Panc1 (cell line): ENCODE measurements around the gene TOMM40.

ENCODE experiments used
- REST ChIP-seq, 2 experiments: IDR thresholded peaks; 2 replicates each; pipeline ENCODE4 v1.6.1; 2011 to 2012; ENCODE audit warnings: low read depth in 2 of 2, control low read depth in 1 of 2, low read length in 1 of 2, mild to moderate bottlenecking in 1 of 2, moderate library complexity in 1 of 2; ENCODE audit not compliant: insufficient read depth in 1 of 2
- TF ChIP-seq, protein P1 (sequence below): fragments of 450-650 bp; IDR thresholded peaks from 2 replicates; pipeline ENCODE4 v1.5.1; 2017; ENCODE audit warnings: mild to moderate bottlenecking

GRCh38 chr19:44924243-44924725 is 33.2 kb downstream of the TOMM40 start:
- TF ChIP-seq, protein P1, sequence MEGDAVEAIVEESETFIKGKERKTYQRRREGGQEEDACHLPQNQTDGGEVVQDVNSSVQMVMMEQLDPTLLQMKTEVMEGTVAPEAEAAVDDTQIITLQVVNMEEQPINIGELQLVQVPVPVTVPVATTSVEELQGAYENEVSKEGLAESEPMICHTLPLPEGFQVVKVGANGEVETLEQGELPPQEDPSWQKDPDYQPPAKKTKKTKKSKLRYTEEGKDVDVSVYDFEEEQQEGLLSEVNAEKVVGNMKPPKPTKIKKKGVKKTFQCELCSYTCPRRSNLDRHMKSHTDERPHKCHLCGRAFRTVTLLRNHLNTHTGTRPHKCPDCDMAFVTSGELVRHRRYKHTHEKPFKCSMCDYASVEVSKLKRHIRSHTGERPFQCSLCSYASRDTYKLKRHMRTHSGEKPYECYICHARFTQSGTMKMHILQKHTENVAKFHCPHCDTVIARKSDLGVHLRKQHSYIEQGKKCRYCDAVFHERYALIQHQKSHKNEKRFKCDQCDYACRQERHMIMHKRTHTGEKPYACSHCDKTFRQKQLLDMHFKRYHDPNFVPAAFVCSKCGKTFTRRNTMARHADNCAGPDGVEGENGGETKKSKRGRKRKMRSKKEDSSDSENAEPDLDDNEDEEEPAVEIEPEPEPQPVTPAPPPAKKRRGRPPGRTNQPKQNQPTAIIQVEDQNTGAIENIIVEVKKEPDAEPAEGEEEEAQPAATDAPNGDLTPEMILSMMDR, result no peak
- no peak for TF ChIP-seq REST (IDR thresholded peaks at IDR 0.05; ENCODE audit: insufficient read depth in 1 of 2, low read depth in 2 of 2, low read length in 1 of 2)
